Measurements from ENCODE around the gene ZCCHC24.

ZCCHC24 gene

DNA sequence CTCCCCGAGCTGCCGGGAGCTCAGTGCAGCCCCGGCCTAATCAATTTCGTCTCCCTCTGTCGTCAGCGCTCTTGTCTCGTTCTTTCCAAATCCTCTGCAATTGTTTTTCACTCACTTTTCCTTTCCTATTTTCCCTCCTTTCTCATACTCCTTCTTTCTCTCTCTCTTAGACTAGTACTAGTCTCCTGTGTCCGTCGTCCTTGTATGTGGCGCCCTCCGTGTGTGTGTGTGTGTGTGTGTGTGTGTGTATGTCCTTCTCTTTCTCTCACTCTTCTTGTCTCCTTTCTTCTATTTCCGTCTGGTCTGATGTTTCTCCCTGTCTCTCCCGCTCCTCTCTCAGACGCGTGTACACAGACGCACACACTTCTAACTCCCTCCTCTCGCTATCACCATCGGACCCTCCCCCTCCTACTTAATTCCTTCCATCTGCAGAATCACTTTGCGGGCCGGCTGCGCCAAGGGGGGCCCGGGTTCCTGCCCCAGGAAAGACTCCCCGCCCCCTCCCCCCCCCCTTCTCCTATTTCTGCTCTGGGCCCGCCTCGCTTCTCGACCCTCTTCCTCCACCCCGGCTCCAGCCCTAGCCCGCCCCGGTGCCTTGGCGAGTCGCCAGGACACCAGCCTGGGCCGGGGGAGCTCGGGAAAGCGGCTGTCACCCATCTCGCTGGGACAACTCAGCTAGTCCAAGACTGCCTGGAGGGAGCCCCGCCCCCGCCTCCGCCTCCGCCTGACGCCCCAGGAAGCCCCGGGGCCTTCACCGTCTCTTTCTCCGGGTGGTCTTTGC lies 743 bp upstream of the ZCCHC24 start:
- DNase-seq: no peak

DNA sequence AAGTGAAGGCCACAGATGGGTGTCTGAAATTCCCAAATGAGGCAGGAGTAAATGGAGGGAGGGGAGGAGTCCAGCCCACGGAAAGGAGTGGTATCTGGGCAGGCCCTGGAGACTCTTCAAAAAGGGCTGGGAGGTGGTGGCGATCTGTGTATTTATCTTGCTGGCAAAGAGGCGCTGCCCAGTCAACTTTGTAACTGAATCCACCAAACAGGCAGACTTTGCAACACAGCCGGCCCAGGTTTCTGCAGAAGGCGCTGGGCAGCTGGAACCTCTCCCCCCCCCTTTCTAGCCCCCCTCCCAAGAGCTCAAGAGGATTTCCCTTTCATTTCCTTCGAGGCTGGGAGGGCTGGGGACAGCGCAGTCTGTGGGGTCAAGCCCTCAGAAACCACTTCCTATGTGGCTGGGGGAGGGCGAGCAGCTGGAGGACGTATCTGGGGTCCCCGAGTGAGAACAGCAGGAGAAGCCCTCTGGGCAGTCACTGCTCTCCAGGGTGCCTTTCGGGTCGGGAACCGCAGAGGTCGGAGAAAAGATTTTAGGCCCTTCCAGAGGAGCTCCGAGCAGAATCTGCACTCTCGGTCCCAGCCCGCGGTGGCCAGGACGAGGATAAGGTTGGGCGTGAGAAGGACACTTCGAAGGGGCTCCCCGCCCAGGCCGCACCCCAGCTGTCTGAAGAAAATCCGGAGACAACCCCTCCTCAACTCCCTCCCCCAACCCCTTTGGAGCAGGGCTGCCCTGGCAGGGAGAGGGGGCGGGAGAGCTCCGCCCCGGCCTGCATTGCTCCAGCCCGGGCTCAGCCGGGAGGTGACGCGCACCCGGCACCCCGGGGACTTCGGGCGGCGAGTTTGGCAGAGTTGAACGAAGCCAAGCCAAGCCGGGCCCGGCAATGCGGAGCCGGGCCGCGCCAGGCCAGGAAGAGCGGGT lies 965 bp downstream of the ZCCHC24 start:
- no peak for DNase-seq

DNA sequence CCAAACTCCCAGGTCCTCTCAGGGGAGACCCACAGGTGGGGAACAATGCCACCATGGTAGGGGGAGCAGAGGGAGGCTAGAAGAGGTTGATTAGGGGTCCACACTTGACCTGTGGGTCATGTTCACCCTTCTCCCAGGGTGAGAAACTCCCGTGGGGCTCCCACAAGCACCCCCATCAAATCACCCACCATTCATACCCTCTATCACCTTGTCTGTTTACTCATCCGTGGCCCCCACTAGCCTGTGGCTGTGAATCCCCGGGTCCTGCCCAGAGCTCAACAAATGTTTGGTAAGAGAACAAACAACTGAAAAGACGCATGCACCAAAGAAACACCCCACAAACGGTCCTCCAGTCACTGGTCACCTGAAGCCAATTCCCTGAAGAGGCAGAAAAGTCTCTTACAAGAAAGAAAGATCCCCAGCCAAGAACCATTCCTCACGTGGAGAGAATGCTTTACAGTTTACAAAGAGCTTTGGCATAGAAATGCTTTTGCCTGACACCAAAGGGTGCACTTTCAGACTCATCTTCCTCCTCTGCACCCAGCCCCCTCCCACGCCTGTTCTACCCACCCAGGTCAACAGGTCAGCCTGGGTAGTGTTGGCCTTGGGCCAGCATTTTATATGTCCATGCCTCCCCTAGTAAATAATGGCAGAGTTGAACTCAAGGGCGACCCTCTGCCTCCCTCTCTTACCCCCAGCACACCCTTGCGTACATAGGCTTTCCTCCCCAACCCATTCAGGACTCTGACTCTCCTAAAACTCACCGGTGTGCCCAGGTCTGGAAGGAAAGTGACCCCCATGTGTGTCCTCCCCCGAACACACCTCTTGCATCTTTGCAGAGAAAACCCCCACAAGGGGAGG lies 1.9 kb downstream of the ZCCHC24 start:
- no peak for DNase-seq

DNA sequence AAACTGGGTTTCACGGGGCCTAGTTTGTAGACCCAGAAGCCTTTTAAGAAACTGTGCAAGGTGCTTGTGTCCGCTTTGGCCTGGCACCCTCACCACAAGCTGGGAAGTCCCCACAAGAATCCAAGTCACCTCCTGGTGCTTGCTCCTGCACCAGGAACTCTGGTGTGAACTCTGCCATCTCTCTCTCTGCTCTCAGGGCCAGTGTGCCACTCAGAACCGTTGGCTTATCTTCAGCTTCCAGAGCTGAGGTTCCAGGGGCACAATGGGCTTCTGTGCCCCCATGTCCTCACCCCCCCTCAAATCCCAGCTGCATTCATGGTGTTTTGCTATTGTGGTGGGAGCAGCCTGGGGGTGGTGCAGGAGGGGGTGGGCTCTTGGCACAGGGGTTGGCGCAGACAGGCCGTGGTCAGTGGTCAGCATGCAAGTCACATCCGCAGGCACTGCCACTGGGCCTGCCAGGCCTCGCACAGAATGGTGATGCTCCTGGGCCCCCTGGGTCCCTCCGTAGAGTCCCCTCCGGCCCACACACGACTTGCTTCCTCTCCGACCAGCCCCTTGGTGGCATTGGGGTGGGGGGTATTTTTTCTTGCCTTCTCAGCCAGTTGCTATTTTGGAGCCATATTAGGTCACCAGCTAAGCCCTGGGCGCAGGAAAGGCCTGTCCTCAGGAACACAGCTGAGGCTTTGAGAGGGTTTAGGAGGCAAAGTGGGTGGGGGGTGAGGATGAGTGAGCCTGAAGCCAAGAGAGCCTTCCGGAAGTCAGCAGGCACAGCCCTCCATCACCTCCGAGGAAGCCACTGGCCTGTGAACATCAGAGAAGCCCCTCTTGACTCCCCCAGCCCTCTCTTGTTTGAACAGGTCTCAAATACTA lies 3.0 kb downstream of the ZCCHC24 start:
- DNase-seq: no peak

GRCh38 chr10:79441433-79441832 lies 4.0 kb downstream of the ZCCHC24 start:
- DNase-seq: no peak

- no peak for DNase-seq
Observed at GRCh38 chr10:79440281-79440680, 5.1 kb downstream of the ZCCHC24 start.

DNA sequence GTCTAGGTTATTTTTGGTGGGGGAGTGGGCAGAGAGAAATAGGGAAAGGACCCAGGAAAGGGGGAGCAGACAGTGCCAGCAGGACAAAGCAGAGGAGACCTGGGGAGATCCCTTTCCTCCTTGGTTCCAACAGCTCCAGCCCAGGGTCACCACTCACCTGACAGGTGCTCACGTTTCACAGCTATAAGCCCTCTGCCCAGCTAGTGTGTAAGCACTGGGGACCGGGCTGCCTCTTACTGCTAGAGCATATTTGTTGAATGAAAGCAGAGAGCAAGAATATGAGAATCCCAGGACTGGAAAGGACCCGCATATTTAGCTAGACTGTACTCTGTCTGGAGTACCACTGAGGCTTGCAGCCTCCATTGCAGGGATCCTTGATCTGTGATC lies 6.7 kb downstream of the ZCCHC24 start:
- DNase-seq: no peak

DNA sequence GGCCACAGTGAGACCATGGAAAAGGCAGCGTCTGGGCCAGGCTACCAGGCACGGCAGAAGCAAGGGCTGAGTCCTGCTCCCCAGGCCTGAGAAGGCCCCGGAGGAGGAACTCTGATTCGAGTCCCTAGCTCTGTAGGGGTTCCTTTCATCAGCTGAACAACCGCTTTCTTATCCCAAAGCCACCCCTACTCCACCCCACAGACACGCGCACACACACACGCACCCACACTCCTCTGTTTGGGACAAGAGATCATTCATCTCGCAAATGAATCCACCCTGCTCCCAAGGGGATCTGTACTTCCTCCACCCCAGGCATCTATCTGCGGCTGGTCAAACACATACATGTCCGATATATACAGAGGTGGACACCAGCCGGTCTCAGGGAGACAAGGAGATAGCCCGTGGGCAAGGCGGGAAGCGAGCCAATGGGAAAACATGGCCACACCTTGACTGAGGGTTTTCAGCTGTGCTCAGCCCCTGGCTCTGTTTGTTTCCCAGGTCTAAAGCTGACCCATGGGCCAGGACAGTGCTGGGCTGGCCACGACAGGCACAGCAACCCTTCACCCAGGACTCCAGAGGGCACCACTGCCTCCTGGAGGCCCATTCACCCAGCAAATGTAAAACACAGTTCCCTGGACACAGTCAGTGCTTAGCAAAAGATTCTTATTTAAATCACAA lies 7.3 kb downstream of the ZCCHC24 start:
- no peak for DNase-seq

GRCh38 chr10:79437111-79437814 lies 8.2 kb downstream of the ZCCHC24 start:
- DNase-seq: no peak

DNA sequence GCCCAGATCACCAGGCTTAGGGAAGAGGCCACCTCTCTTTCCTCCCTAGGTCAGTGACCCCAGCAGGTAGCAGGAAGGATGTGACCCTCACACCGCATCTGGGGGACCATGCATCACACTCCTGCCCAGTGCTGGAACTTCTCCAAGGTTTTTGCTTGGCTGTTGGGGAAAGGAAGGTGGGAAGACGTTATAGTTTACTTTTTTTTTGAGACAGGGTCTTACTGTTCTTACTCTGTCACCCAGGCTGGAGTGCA lies 8.6 kb downstream of the ZCCHC24 start:
- DNase-seq: no peak

GRCh38 chr10:79436066-79436849 lies 9.2 kb downstream of the ZCCHC24 start:
- no peak for DNase-seq

DNA sequence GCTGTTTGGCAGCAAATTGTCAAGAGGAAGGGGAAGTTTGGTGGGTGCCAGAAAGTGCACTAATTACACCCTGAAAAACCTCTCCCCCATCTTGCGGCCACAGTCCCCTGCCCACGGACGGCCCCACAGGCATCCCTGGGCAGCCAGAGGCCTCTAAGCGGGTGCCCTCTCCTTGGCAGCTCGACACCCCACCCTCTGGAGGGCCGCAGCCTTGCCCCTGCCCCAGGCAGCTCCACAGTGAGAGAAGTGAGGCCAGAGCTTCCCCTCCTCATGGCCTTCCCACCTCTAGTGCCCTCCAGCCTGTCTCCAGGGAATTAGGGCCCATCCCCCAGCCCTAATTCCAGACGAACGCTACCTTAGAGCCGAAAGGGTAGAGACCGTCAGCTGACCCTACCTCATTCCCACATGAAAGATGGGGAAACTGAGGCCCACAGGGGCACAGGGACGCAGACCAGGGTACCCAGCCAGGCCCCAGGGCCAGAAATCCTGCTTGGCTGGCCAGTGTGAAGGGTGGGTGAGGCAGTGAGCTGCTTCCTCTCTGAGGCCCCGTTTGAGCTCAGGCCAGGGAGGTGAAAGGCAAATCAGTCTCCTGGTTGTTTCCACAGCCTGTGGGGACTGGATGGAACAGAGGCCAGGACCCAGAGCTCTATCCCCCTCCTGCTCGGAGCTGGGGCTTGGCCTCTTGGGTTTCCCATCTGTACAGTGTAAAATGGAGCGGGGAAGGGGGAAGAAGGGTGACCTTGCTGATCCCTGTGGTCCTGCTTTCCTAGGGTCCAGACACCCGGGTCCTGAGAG lies 10.0 kb downstream of the ZCCHC24 start:
- no peak for DNase-seq

DNA sequence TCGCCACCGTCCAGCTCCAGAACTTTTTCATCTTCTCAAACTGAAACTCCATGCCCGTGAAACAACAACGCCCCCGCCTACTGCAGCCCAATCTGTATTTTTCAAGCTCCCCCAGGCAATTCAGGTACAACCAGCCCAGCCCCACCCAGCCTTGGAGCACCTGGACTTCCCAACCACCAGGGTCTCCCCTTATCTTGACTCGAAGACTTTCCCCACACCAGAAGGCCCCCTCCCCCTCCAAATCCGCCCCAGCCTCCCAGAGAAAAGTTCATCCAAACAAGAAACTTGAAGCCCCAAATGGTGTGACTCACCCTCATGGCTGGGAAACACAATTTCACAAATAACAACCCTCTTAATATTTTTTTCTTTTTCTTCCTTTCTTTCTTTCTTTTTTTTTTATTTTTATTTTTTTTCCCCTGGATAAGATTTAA lies 10.6 kb downstream of the ZCCHC24 start:
- DNase-seq: no peak

- no peak for DNase-seq
Observed at GRCh38 chr10:79434223-79434687, 11.2 kb downstream of the ZCCHC24 start.

- no peak for DNase-seq
Observed at GRCh38 chr10:79433324-79434222, 11.9 kb downstream of the ZCCHC24 start.

- DNase-seq: no peak
Observed at GRCh38 chr10:79431891-79432831, 13.3 kb downstream of the ZCCHC24 start.

- no peak for DNase-seq
Observed at GRCh38 chr10:79431428-79431827, 14.0 kb downstream of the ZCCHC24 start.
